NCI-H1930 (cell line): Measurements from ENCODE around the gene RORB.

Experiments
- DNase-seq, 2 experiments: peaks; one replicate each; lab custom pipeline; 2025; lab: John Stamatoyannopoulos, UW

RORB gene

DNA sequence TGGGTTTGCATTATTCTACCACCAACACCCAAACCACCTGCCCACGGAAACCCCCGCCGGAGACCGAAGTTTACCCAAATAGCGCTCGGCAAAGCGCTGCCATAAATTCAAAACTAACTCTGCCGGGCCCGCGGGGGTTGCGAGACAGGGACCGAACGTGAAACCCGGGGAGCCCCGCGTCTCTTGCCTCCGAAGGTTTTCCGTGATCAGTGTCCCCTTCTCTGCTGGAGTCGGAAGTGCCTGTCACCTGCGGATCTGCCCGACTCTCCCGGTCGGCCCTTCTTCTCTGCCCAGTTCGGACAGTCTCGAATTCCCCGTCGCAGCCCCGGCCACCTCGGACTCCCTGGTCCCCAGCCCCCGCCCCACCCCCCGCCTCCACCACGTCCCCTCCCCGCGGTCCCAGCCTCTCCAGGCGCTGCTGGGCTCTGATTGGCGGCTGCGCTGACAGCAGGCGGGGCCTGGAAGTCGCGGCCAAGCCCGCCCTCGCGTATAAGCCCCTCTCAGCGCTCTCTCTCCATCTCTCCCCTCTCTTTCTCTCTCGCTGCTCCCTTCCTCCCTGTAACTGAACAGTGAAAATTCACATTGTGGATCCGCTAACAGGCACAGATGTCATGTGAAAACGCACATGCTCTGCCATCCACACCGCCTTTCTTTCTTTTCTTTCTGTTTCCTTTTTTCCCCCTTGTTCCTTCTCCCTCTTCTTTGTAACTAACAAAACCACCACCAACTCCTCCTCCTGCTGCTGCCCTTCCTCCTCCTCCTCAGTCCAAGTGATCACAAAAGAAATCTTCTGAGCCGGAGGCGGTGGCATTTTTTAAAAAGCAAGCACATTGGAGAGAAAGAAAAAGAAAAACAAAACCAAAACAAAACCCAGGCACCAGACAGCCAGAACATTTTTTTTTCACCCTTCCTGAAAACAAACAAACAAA, at the start of gene RORB:
Gene RORB (plus strand): TSS at position 517 of the 929 bp plus-strand sequence. CDS start 642 bp downstream, outside the sequence.
- DNase-seq = peak in 1 of 2 experiments; percentile 29

DNA sequence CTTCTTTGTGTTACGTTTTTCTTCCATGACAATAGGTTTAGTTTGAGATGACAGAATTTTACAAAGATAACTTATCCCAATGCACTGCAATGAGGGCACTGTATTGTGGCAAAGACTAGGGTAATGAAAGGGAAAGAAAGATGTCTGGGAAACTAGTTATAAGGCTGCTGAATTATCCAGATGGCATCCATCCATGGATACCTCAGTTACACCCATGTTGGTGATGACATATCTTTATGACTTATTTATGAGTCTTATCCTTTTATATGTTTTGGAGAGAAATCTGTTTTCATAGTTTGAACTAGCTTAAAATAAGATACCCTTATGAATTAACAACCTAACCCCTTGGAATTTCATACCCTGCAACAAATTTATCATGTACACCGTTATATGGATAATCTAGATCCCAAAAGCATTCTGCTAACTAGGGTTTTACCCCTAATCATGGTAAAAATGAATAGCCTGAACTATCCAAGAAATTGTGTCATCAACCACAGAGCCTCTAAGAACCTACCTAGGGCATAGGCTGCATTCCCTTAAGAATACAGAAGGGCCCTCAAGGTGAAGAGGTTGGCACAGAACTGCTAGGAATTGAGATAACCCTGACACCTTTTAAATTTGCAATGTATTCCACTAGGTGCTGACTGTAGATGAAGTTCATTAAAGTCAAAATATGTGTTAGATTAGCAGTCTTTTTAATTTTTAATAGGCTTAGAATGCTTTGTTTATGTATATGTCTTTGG, 49.5 kb upstream of the RORB start:
- DNase-seq = no peak

DNA sequence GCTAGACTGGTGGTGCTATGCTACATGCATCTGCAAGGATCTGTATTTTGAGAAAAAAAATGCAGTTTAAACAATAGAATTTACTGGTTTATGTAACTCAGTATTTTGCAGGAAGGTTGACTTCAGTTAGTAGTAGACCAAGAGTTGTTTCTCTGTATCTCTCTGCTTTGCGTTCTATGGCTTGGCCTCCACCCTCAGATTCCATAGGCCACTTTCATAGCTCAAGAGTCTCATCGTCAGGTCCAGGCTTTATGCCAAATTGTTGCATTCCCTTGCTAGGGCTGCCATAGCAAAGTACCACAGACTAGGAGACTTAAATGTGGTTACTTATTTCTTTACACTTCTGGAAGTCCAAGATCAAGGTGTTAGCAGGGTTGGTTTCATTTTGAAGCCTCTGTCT, 48.1 kb upstream of the RORB start:
- no peak for DNase-seq

DNA sequence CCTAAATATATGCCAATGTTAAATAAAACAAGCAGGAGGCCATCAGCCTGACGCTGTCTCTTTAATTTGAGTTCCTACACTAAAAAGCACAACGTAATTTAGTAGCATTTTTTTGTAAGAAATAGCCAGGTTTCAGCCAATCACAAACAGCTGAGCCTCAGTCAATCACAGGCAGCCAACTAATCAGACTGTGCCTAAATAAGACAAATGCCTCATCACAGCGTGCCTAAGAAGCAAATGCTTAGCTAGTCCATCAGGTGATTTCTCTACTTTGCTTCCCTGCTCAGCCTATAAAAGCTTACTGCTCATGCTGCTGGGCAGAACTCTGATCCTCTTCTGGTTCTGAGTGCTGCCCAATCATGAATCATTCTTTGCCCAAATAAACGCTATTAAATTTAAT, 38.3 kb upstream of the RORB start:
- DNase-seq = no peak

DNA sequence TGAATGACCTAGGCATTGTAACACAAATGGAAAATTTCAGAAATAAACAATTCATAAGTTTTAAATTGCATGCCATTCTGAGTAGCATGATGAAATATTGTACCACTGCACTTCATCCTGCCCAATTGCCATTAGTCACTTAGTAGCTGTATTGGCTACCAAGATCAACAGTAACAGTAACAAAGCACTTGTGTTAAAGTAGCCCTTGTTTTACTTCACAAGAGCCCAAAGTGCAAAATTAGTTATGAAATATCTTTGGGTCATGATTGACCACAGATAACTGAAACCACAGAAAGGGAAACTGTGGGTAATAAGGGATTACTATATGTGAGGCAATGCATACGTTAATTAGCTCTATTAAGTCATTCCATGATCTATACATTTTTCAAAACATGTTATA, 33.3 kb upstream of the RORB start:
- no peak for DNase-seq

DNA sequence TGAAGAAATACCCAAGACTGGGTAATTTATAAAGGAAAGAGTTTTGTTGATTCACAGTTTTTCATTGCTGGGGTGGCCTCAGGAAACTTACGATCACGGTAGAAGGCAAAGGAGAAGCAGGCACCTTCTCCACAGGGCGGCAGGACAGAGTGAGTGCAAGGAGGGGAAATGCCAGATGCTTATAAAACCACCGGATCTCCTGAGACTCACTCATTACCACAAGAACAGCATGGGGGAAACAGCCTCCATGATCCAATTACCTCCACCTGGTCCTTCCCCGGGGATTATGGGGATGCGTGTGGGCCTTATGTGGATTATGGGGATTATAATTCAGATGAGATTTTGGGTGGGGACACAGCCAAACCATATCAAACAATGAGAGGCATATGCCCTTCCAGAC, 18.5 kb upstream of the RORB start:
- no peak for DNase-seq

DNA sequence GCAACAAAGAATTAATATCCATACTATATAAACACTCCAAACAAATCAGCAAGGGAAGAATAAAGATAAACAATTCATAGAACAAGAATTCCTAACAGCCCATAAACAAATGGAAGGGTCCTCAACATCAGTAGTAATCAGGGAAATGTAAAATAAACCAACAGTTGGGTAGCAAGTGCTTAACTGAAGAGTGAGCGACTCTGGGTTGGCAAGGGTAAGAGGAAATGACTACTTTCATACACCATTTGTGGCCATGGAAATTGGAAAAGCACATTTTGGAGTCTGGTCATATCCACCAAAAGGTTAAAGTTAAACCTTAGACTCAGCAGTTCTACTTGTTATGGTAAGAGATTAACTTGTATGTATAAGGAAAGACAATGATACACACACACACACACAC, 17.4 kb upstream of the RORB start:
- no peak for DNase-seq

DNA sequence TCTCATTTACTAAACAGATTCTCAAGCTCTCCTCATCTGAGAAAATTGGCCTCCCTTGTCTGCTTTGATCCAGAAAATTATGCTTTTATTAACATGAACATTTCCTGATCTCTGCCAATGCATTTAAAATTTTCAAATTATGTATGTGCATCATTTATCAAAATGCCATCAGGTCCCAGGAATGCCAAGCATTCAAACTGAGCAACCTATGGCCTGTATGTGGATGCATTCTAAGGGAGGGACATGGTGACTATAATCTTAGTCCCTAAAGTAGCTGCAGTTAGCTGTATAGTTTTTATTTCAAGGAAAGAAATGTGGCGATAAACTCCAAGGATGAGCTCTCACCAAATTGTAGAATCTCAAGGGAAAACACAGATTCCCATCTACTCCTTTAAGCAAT, 9.7 kb upstream of the RORB start:
- no peak for DNase-seq

DNA sequence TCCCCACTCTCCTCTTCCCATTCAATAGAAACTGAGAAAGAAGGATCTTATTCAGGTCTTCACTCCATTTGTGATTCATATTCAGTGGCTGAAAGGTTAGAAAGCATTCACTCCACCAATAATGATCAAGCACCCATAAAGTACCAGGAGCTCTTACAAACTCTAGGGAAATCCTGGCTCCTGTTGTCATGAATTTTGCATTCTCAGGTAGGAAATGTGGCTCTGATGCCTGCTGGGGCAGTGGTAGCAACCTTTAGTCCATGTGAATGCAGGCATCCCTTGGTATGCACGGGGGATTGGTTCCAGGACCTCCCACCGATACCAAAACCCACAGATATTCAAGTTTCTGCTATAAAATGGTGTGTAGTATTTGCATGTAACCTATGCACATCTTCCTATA, 3.6 kb upstream of the RORB start:
- no peak for DNase-seq

DNA sequence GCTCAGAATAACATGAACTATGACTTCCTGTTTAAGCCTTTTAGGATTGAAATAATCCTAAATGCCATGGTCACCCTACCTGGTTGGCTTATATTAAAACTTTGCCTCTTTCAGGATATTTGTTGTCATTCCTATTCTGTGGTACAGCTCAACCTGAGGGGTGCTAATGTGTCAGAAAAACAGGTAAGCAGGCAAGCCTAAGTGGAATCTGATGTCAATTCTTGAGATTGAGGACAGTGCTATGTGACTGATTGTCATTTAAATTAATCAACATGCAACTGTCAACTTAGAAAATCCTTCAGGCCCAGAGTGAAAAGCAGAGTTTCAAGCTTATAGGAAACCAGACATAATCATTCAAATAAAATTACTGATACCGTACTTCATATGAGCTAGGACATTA, 2.6 kb upstream of the RORB start:
- no peak for DNase-seq

DNA sequence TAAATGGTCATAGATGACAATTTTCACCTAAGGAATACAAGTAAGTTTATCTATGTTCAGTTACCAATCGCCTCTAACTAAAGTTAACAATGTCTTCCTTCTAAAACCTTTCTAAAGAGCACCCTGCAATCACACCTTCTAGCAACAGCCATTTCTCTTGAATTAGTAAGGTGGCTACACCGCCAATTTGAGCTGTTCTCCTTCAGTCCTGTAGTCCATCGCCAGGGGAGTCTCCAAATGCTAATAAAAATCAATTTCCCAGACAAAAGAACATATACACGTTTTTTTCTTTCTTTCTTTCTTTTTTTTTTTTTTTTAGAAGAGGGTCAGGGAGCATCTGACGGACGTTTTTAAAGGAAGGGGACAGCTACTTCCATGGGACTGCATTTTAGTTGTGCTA, 729 bp upstream of the RORB start:
- DNase-seq = no peak

DNA sequence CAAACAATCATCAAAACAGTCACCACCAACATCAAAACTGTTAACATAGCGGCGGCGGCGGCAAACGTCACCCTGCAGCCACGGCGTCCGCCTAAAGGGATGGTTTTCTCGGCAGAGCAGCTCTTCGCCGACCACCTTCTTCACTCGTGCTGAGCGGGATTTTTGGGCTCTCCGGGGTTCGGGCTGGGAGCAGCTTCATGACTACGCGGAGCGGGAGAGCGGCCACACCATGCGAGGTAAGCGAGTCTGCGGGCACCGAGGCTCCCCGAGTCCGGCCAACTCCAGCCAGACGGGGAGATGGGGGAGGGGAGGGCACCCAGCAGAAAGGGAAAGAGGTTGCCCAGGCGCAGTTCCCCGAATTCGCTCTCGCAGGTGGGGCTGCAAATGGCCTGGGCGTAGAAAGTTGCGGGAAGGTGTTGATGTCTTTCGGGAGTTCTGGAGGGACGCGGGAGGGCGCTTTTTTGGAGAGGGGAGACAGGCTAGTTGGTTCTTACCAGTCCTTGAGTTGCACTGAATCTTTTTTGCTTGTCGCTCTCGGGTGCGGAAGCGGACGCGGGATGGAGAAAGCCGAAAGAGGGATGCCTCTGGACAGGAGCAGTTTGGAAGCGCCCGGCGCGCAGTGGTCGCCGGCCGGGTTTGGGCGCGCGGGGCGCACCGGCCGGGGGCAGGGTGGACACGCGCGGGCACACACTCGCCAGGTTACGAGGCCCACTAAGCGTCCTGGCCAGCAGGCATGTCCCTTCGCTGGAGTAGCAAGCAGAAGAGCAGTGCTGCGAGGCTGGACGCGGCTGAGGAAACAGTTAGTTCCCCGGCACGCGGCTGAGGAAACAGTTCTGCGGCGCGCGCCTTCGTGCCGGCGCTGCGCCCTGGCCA, 849 bp downstream of the RORB start:
- no peak for DNase-seq

DNA sequence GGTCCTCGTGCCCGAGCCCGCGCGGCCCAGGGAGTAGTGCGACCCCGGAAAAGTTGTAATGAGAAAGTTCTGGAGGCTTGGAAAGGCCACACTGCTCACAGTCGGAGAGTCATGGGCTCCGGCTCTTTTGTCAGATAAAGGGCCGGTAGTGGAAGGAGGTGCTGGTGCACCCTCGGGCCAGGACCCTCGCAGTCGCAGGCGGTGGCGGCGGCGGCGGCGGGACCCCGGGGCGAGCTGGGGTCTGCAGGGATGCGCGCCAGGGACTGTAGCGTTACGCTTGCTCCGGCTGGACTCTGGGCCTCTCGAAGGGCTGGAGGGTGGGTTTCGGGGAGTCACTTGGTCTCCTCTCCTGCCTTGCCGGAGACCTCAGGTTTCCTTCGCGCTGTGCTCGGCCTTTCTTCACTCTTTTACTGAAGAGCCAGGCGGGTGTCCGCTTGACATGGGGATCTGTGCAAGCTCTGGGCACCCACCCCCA, 1.5 kb downstream of the RORB start:
- DNase-seq = no peak

DNA sequence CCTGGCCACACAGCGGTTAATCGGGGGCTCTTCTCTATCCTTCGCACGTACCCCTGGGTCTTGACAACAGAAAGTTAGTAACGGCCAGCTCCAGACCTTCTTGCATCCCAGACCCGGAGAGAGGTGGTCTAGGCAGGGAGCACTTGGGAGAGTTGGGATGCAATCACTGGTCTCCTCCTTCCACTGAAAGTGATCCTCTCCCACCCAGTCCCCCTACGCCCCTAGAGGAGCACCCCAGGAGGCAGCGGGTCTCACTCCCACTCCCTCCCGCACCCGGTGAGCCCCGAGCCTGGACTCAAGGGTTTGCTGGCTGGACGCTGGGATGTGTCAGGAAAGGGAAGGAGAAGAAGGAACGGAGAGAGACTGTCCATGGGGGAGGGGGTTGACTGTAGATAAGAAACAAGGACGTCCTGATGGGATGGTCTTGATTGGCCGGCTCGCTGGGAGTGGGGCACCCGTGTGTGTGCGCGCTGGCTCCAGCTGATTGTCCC, 2.0 kb downstream of the RORB start:
- DNase-seq = no peak

DNA sequence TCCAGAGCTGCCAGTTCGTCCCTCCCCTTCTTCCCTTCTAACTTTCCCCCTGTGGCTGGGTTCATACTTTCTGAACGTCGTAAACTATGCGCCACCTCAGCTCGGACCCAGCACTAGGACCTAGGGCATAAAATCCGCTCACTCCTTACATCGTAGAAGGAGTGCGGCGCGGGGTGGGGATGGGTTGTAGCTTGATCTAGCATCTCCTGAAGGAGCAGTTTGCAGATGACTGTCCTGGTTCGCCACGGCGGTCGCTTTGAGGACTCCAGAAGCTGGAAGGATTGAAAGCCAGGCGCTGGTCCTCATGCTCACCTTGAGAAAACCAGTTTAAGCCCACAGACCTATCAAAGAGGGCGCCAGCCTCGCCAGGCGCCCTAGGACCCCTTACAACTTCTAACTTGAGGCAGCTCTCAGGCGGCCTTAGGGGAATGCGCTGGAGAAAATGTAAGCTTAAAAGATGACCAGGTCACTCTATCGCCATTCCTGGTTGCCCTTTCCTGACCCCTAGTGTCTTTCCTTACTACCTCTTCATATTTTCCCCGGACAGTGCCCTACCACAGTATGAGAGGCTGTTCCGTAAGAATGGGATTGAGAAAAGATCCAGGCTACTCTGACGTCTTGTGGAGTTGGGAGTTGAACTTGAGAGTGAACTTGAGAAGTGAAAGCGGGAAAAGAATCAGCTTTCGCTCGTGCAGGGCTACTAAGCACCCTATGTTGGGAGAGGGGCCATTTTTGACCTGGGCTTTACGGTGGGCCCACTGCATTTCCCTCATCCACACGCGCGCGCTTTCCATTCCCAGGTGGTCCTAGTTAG, 2.8 kb downstream of the RORB start:
- DNase-seq = no peak

DNA sequence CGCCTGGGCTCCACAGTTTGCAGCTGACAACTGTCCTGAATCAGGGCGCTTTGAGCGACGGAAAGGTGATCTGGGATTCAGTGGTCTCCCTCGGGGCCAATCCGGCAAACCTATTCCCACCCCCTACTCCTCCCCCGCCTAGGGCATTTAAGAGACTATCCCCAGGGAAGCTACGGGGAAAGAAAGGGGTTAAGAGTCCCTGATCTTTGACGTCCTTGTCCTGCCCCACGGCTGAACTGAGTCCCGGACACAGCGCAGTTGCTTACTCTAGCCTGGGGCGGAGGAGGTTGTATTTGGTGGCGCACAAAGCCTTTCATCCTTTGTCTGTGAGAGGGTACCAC, 3.4 kb downstream of the RORB start:
- no peak for DNase-seq

DNA sequence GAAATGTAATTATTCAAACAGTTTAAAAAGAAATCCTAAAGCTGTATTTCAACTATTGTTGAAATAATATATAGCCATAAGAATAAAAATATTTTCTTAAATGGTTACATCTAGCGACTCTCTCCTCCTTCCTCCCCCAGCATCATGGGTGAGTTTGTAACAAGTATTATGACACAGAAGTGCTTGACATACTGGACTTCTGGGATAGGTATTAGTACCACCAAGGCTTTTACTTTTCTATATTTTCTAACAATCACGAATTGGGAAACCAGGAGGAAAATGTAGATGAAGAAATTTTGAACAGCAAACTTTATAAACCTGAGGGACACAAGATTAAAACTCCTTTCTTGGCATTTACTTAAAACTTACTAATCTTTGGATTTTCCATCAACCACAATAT, 4.4 kb downstream of the RORB start:
- DNase-seq = no peak

DNA sequence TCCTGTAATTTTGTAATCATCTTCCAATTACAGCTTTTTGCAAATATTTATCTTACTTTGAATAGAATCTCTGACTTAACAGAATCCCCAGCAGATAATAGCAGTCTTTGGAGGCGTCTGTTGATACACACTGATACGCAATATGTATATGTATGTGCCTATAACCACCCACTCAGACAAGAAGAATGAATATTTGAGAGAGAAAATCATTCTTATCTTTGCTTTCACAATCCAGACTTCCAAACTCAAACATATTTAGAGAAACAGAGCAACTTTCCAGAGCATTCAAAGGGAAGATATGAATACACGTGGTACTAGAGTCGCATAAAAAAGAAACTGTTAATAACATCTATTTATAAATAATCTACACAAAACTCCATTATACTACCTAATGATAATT, 6.1 kb downstream of the RORB start:
- DNase-seq = peak; percentile 45 to 64

DNA sequence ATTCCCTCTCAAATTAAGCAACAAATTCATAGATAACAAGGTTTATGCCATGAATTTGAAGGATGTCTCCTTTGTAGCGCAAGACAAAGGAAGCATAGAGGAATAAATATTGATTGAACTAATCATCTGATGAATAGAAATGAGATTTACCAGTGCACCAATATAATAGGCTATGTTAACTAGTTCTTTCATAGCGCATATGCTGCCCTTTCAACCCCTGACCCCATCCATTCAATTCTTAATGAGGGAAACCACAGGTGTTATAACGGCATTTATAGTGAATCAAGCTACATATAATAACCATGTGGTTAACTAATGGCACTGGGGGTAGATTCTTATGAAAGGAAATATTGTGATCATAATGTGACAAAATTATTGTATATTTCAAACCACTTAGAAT, 6.5 kb downstream of the RORB start:
- peak in 1 of 2 experiments; percentile 41 for DNase-seq

DNA sequence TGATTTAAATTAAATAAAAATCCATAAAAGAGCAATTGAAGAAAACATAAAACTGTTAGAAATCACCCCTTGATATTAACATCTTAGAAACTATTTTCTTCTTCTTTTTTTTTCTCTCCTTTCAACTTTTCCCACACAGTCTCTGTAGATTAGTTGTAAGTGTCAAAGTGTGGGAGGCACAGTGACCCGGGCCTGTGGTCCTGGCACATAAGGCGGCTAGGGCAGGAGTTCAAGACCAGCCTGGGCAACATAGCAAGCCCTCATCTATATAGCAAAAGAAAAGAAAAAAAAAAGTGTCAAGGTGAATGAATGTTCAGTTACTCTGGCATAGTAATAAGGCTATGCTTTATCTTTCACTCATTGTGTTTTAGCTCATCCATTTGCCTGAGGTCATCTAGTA, 14.2 kb downstream of the RORB start:
- DNase-seq = no peak

DNA sequence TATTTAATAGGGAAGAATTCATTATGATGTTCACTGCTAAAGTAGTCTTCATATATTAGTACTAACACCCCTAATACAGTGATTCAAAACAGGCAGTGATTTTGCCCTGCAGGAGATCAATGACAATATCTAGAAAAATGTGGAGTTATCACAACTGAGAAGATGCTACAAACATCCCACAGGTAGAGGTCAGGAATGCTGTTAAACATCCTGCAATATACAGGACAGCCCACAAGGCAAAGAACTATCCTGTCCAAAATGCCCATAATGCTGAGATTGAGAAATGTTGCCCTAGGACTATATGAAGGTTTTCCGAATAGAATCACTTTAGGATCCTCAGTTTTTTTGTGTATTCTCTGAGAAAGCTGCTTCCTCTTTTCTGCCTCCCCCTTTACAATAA, 15.3 kb downstream of the RORB start:
- no peak for DNase-seq
